ENCODE results near the gene APOA4.

APOA4 gene

DNA sequence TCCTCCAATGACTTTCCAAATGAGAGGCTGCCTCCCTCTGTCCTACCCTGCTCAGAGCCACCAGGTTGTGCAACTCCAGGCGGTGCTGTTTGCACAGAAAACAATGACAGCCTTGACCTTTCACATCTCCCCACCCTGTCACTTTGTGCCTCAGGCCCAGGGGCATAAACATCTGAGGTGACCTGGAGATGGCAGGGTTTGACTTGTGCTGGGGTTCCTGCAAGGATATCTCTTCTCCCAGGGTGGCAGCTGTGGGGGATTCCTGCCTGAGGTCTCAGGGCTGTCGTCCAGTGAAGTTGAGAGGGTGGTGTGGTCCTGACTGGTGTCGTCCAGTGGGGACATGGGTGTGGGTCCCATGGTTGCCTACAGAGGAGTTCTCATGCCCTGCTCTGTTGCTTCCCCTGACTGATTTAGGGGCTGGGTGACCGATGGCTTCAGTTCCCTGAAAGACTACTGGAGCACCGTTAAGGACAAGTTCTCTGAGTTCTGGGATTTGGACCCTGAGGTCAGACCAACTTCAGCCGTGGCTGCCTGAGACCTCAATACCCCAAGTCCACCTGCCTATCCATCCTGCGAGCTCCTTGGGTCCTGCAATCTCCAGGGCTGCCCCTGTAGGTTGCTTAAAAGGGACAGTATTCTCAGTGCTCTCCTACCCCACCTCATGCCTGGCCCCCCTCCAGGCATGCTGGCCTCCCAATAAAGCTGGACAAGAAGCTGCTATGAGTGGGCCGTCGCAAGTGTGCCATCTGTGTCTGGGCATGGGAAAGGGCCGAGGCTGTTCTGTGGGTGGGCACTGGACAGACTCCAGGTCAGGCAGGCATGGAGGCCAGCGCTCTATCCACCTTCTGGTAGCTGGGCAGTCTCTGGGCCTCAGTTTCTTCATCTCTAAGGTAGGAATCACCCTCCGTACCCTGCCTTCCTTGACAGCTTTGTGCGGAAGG is 9.5 kb upstream of the APOA4 start:
- H3K4me3 ChIP-seq (ENCODE audit: low read length) = no peak overlapping the region
- TF ChIP-seq, protein P1, sequence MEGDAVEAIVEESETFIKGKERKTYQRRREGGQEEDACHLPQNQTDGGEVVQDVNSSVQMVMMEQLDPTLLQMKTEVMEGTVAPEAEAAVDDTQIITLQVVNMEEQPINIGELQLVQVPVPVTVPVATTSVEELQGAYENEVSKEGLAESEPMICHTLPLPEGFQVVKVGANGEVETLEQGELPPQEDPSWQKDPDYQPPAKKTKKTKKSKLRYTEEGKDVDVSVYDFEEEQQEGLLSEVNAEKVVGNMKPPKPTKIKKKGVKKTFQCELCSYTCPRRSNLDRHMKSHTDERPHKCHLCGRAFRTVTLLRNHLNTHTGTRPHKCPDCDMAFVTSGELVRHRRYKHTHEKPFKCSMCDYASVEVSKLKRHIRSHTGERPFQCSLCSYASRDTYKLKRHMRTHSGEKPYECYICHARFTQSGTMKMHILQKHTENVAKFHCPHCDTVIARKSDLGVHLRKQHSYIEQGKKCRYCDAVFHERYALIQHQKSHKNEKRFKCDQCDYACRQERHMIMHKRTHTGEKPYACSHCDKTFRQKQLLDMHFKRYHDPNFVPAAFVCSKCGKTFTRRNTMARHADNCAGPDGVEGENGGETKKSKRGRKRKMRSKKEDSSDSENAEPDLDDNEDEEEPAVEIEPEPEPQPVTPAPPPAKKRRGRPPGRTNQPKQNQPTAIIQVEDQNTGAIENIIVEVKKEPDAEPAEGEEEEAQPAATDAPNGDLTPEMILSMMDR (IDR thresholded peaks at IDR 0.05; ENCODE audit: insufficient read depth, low read depth, low read length, missing control alignments) = no peak
- DNase-seq (ENCODE audit: low read depth) = no peak

DNA sequence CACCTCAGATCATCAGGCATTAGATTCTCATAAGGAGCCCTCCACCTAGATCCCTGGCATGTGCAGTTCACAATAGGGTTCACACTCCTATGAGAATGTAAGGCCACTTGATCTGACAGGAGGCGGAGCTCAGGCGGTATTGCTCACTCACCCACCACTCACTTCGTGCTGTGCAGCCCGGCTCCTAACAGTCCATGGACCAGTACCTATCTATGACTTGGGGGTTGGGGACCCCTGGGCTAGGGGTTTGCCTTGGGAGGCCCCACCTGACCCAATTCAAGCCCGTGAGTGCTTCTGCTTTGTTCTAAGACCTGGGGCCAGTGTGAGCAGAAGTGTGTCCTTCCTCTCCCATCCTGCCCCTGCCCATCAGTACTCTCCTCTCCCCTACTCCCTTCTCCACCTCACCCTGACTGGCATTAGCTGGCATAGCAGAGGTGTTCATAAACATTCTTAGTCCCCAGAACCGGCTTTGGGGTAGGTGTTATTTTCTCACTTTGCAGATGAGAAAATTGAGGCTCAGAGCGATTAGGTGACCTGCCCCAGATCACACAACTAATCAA is 8.8 kb upstream of the APOA4 start:
- DNase-seq (ENCODE audit: low read depth) = no peak
- H3K4me3 ChIP-seq (ENCODE audit: low read length) = no peak overlapping the region
- TF ChIP-seq, protein P1 (IDR thresholded peaks at IDR 0.05; ENCODE audit: insufficient read depth, low read depth, low read length, missing control alignments) = no peak

DNA sequence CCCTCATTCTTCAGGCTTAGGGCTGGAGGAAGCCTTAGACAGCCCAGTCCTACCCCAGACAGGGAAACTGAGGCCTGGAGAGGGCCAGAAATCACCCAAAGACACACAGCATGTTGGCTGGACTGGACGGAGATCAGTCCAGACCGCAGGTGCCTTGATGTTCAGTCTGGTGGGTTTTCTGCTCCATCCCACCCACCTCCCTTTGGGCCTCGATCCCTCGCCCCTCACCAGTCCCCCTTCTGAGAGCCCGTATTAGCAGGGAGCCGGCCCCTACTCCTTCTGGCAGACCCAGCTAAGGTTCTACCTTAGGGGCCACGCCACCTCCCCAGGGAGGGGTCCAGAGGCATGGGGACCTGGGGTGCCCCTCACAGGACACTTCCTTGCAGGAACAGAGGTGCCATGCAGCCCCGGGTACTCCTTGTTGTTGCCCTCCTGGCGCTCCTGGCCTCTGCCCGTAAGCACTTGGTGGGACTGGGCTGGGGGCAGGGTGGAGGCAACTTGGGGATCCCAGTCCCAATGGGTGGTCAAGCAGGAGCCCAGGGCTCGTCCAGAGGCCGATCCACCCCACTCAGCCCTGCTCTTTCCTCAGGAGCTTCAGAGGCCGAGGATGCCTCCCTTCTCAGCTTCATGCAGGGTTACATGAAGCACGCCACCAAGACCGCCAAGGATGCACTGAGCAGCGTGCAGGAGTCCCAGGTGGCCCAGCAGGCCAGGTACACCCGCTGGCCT is 7.2 kb upstream of the APOA4 start:
- TF ChIP-seq, protein P1 (IDR thresholded peaks at IDR 0.05; ENCODE audit: insufficient read depth, low read depth, low read length, missing control alignments) = no peak

DNA sequence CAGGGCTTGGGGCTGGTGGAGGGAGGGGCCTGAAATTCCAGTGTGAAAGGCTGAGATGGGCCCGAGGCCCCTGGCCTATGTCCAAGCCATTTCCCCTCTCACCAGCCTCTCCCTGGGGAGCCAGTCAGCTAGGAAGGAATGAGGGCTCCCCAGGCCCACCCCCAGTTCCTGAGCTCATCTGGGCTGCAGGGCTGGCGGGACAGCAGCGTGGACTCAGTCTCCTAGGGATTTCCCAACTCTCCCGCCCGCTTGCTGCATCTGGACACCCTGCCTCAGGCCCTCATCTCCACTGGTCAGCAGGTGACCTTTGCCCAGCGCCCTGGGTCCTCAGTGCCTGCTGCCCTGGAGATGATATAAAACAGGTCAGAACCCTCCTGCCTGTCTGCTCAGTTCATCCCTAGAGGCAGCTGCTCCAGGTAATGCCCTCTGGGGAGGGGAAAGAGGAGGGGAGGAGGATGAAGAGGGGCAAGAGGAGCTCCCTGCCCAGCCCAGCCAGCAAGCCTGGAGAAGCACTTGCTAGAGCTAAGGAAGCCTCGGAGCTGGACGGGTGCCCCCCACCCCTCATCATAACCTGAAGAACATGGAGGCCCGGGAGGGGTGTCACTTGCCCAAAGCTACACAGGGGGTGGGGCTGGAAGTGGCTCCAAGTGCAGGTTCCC is 6.5 kb upstream of the APOA4 start, which contains the start of gene APOC3:
APOC3 (plus strand) TSS at position 383 of the 659 bp plus-strand sequence. CDS start 676 bp downstream, outside the sequence.
- TF ChIP-seq, protein P1 (IDR thresholded peaks at IDR 0.05; ENCODE audit: insufficient read depth, low read depth, low read length, missing control alignments) = no peak
- no peak for DNase-seq (ENCODE audit: low read depth)
- H3K4me3 ChIP-seq (ENCODE audit: low read length) = no peak within 1 kb of the TSS

More for the DNA sequence above, 7.2 kb upstream of the APOA4 start:
- no peak overlapping the region for H3K4me3 ChIP-seq (ENCODE audit: low read length)
- no peak for DNase-seq (ENCODE audit: low read depth)

DNA sequence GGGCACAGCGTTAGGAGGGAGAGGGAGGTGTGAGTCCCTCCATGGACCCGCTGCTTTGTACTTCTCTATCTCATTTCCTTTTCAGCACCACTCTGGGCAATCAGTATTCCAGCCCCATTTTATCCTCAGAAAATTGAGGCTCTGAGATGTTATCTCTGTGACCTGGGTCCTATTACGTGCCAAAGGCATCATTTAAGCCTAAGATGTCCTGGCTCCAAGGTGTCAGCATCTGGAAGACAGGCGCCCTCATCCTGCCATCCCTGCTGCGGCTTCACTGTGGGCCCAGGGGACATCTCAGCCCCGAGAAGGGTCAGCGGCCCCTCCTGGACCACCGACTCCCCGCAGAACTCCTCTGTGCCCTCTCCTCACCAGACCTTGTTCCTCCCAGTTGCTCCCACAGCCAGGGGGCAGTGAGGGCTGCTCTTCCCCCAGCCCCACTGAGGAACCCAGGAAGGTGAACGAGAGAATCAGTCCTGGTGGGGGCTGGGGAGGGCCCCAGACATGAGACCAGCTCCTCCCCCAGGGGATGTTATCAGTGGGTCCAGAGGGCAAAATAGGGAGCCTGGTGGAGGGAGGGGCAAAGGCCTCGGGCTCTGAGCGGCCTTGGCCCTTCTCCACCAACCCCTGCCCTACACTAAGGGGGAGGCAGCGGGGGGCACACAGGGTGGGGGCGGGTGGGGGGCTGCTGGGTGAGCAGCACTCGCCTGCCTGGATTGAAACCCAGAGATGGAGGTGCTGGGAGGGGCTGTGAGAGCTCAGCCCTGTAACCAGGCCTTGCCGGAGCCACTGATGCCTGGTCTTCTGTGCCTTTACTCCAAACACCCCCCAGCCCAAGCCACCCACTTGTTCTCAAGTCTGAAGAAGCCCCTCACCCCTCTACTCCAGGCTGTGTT is 5.8 kb upstream of the APOA4 start:
- no peak overlapping the region for H3K4me3 ChIP-seq (ENCODE audit: low read length)
- TF ChIP-seq, protein P1 (IDR thresholded peaks at IDR 0.05; ENCODE audit: insufficient read depth, low read depth, low read length, missing control alignments) = no peak
- no peak for DNase-seq (ENCODE audit: low read depth)

DNA sequence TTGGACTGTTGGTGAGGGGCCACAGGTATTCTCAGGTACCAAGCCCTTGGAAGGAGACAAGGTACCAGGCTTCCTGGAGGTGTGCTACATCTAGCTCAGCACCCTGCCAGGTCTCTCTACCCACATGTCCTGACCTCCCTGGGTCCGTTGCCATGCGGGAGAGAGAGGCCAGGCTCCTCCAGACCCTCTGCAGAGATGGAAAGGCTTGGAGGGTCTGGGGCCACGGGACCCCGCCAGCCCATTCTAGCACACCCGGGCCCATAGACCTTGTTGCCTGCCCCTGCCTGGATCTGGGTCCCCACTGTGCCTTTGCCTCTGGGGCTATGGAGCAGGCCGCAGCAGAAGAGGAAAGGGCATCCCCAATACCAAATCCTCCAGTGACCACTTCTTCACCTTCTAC is 4.4 kb upstream of the APOA4 start:
- H3K4me3 ChIP-seq (ENCODE audit: low read length) = no peak overlapping the region
- TF ChIP-seq, protein P1 (IDR thresholded peaks at IDR 0.05; ENCODE audit: insufficient read depth, low read depth, low read length, missing control alignments) = no peak
- no peak for DNase-seq (ENCODE audit: low read depth)

Measured in epithelial cell of esophagus (primary cell).